Dedifferentiated amniotic fluid mesenchymal stem cell (primary cell): ENCODE results near the gene COQ10A.
"Not testable (repeated sequence)": the region's sequence is repeated elsewhere in the genome, so short reads cannot be mapped to it uniquely, and the experiment has no call there.

ENCODE experiments used
- DNase-seq: peaks from one replicate; pipeline ENCODE4 v3.0.0-alpha.2; 2016; ENCODE audit errors: extremely low spot score

Gene COQ10A

DNA sequence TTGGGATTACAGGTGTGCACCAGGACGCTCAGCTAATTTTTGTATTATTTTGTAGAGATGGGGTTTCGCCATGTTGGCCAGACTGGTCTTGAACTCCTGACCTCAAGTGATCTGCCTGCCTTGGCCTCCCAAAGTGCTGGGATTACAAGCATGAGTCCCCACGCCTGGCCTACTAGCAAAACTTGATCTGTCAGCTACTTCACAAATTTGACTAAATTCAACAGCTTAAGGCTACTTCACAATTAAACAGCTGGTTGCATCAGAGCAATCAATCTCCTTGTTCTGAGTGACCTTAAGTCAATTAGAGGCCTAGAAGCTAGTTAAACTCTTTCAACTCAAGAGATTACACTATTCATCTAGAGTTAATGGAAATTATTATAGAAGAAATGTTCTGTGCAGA, 12.2 kb downstream of the COQ10A start:
- no peak for DNase-seq

DNA sequence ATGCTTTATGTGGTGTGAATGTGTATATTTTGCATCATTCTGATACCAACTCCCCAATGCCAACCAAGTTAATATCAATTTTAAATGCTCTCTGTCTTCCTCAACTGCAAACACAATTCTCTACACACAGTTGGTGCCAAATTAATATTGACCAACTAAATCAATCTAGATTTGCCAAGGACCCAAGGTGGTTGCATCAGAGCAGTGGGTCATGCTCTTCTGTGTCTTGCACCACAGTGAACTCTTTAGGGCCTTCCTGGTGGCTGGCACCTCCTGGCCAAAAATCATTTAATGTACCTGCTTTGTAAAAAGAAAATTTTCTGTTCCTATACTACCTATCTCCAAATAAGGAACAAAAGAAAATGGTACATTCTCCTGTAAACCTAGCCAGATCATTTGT, 14.1 kb downstream of the COQ10A start:
- DNase-seq, result no peak

DNA sequence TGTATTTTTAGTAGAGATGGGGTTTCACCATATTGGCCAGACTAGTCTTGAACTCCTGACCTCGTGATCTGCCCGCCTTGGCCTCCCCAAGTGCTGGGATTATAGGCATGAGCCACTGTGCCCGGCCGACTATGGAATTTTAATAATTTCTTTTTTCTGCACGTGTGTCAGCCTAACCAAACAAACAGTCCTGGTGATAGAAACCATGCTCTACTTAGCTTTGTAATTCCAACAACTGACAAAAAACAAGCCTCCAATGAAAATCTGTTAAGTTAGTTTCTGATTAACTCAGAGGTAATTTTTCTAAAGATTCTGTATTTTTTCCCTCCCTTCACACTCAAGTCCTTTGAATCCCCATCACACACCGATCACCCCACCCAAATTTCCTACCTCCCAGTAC, 15.3 kb downstream of the COQ10A start:
- DNase-seq, result no peak

DNA sequence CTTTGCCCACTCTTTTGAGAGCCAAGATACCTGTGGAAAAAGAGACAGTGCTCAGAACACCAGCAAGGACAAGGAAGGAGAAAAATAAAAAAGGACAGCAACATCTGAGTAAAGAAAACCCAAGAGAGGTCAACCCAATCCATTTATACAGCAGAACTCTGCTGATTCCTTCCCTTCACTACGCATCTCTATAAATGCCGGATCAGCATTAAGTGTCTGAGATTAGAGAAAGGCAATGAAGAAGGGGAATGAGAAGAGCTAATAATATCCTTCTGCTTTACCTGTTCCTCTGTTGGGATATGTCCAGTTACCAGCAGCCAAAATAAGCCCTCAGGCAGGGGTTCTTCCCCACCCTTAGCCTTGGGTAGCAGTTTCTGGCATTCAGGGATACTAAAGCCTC, 15.8 kb downstream of the COQ10A start:
- no peak for DNase-seq

DNA sequence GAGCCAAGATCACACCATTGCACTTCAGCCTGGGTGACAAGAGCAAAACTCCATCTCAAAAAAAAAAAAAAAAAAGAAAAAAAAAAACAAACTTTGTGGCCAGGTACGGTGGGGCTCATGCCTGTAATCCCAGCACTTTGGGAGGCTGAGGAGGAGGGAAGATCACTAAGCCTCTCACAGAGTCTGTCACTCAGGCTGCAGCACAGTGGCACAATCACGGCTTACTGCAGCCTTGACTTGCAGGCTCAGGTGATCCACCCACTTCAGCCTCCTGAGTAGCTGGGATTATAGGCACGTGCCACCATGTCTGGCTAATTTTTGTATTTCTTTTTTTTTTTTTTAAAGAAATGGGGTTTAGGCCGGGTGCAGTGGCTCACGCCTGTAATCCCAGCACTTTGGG, 17.5 kb downstream of the COQ10A start:
- not testable (repeated sequence) for DNase-seq

DNA sequence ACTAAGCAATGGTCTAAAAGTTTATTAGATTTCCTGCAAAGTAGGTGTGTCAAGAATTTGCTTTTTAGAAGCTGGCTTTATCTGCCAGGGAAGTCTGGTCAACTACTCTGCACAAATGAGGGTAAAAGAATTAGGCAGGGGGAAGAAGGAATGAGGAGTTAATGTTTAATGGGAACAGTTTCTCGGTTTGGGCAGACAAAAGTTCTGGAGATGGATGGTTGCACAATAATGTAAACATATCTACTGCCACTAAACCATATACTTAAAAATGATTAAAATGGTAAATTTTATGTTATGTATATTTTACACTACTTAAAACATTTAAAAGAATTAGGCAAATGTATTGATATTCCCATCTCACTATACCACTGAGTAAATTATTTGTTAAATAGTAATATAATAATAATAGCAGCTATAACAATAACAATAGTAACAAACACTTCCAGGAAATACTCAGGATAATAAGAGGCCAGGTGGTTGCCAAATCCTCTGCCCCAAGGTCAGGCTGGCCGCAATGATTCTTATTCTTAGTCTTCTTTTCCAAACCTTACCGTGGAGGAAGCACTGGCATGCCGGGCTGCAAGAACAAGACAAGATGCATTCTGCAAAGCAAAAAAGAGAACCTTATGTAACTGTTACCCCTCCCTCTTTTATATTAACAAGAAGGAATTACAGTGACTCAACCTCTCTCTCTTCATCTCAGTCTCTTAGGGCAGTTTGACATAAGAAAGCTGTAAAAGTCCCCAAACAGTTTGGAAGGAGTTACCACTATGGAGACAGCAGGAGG, 19.5 kb downstream of the COQ10A start:
- DNase-seq, result no peak

DNA sequence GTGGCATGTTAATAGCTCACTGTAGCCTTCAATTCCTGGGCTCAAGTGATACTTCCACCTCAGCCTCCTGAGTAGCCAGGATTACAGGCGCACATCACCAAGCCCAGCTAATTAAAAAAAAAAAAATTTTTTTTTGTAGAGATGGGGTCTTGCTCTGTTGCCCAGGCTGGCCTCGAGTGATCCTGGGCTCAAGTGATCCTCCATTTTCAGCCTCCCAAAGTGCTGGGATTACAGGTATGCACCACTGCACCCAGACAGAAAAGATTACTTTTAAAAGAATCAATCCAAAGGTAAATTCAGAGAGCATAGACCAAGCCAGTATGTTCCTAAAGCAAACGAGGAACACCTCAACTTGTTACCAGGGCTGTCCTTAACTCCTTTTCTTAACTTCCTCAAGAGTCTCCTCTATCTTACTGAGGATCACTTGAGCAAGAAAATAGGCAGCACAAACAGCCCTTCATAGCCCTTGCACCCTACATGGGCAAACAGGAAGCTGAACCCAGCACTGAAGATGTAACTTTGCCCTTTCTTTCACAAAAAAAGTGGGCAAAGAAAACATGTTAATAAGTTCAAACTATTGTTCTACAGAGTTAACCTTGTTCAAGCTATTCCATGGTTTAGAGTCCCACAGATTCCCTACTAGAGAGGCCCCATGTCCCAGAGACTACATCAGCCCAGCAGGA, 22.1 kb downstream of the COQ10A start:
- DNase-seq, result no peak

DNA sequence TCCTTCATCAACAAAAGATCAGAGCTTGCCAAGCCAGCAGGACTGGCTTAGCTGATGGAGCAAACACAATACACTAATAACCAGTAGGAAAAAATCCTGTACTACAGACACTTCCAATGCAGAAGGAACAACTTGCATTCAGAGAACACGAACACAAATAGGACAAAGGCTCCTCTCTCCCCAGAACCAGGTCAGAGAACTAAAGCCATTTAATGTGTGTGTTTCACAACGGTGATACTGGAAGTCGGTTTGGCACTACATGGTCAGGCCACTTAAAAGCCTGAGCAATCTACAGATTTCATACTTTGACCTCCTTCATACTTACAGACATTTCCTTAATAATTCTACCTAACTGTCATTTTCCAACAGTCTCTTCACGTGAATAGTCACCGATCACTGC, 27.1 kb downstream of the COQ10A start:
- DNase-seq, result no peak

DNA sequence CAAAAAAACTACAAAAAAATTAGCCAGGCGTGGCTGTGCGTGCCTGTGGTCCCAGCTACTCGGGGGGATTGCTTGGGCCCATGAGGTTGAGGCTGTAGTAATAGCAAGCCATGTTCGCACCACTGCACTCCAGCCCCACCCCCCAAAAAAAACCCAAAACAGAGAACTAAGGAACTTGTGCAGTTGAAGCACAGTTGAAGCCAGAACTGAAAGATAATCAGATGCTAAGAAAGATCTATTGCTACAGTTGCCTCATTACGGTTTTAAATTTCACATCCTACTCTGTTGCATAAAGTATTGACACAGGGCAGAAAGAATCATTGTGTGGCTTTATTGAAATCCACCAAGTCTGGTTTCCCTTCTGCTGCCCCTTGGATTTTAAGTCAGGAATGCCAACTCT, 29.6 kb downstream of the COQ10A start:
- no peak for DNase-seq

DNA sequence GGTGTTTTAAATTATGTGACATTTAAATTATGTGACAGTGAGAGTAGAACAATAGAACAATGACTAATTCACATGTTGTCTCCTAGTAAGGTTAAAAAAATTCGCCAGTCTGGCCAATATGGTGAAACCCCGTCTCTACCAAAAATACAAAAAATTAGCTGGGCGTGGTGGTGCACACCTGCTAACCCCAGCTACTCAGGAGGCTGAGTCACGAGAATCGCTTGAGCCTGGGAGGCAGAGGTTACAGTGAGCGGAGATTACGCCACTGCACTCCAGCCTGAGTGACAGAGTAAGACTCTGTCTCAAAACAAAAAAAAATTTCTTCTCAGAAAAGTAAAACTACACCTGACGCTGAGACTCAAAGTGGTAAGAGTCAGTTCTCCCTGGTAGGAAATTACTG, 30.7 kb downstream of the COQ10A start:
- DNase-seq, result no peak

DNA sequence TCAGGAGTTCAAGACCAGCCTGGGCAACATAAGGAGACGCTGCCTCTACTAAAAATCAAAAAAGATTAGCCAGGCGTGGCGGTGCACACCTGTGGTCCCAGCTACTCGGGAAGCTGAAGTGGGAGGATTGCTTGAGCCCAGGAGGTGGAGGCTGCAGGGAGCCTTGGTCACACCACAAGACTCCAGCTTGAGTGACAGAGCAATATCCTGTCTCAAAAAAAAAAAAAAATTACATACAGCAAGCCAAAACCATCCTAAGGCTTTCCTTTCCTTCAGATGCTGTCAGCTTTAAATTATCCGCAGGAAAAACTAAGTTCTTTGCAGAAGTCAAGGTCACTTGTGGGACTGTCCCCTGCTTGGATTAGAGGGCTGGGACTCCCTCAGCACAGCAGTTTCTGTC, 32.1 kb downstream of the COQ10A start:
- DNase-seq, result no peak

DNA sequence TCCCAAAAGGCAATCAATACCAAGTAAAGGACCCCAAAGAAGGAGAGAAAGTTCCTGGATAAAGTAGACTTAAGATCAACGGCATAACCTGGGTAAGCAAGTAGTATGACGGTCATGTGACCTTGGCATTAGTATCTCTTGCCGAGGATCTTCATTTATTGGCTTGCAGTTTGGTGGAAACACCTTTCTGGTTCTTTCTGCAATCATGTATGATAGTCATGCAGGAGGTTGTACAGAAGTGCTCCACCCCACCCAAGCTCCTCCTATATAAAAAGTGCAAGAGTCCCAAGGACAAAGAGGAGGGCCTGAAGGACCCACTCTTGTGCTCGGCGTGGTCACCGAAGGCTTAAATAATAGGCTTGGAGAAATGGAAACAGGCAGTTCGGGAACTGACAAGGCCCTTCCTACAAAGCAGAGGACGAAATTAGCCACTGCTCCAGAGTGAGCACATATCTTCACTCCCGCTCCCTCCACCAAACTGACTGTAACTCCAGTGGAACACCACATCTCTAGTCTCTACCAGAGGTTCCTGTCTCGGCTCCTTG, 32.6 kb downstream of the COQ10A start:
- no peak for DNase-seq

DNA sequence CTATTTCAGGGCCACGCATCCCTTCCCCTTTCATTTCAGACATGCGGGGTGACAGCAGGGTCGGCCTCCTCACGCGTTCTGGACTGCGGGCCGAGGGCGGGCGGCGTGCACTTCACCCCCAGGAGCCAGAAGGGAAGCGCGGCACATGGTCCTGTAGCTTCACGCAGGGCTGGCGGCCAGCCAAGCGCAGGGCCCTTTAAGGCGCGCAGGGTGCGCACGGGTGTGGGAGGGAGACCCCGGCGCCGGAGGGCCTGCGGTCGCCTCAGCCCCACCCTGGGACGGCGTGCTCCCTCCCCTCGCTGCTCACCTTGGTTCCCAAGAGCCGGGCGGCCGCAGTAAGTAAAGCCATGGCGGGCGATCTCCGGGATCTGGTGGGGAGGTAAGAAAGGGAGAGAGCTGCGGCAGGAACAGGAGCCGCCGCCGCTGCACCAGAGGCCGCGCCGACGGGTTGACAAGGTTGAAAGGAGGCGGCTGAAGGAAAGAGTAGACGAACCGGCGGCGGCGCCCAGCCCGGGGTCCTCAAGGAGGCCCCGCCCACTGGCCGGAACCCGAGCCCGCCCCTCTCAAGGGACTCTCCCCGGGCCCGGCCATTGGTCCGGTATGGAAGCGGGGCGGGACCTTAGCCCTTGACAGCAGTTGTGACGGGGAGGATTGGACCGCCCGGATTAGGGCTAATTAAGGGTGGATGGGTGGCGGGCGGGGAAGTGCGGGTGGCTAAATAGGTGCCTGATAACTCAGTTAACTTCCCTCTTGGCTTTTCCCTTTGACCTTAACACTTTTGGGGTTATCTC, 33.3 kb downstream of the COQ10A start, which contains the start of gene CS:
Gene CS (minus strand): TSS at position 478 of the 791 bp plus-strand sequence. CDS start 129 bp downstream, at position 349.
- DNase-seq, result peak; percentile 96

DNA sequence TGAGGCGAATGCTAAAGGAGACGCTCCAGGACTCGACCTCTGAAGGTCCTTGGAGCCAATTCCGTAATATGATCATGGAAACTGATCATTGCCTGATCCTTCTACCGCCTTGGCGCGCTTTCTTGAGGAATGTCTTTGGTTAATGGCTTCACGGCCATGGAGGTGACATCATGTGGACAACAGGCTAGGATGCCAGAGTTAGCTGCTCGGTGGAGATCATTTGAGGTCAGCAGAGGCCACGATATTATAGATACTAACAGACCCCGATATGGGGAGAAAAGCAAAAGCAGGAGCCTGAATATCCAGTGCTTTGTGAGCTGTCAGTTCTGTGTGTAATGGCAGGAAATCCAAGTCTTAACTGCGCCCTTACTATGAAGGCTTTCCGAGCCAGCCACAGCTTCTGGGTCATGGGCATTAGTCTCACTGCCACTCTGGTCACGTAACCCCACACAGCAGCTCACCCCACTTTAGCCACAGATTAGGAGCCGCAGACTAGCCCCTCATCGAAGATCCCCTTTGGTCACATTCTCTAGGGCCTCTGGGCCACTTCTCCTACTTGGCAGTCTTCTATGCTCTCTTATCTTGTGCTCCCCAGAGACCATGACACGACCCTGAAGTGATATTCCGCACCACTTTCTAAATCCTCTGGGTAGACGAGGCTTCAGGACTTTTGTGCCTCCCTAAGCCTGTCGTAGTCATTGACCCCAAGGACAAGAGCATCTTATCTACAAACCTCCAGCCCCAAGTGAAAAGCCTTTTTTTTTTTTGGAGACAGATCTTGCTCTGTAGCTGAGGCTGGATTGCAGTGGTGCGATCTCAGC, 34.1 kb downstream of the COQ10A start:
- no peak for DNase-seq

DNA sequence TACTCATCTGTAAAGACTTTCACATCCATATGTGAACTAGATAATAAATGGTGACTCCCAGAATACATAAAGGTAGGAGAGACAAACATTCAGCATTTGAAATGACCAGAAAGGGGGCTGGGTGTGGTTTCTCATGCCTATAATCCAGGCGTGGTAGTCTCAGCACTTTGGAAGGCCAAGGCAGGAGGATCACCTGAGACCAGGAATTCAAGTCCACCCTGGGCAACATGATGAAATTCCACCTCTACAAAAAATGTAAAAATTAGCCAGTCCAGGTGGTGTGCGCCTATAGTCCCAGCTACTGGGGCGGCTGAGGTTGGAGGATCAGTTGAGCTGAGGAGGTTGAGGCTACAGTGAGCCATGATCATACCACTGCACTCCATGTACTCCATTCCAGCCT, 37.5 kb downstream of the COQ10A start:
- no peak for DNase-seq

DNA sequence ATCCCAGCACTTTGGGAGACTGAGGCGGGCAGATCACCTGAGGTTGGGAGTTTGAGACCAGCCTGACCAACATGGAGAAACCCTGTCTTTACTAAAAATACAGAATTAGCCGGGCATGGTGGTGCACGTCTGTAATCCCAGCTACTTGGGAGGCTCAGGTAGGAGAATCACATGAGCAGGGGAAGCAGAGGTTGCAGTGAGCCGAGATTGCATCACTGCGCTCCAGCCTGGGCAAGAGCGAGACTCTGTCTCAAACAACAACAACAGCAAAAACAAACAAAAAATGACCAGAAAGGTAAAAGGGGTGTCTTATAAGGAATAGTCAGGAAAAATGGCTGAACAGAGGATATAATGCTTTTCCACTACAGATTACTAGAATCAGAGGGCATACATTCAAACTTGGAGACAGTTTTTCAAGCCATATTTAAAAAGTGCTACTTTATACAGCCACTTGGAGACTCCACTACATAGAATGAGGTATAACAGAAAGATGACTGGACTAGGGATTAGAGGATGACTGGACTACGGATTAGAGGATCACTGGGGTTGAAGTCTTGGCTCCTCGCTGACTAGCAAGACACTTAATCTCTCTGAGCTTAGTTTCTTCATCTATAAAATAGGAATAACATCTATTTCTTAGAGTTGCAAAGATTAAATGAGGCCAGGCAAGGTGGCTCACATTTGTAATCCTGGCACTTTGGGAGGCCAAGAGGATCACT, 38.3 kb downstream of the COQ10A start:
- DNase-seq, result no peak

DNA sequence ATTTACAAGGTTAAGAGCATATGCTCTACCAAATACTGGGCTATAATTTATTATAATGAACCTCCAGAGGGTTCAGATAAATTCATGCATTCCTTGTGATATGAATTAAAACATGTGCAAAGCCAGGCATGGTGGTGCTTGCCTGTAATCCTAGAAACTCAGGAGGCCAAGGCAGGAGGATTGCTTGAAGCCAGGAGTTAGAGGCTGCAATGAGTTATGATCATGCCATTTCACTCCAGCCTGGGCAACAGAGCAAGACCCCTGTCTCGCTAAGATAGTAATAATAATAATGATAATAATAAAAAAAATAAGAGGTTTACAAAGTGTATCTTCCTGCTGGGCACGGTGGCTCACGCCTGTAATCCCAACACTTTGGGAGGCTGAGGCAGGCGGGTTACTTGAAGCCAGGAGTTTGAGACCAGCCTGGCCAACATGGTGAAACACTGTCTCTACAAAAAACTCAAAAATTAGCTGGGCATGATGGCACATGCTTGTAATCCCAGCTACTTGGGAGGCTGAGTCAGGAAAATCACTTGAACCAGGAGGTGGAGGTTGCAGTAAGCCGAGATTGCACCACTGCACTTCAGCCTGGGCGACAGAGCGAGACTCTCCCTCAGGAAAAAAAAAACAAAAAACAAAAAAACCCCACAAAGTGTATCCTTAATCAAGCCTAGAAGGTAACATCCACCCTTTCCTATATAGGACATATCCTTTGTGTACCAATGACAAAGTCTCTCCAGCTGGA, 40.7 kb downstream of the COQ10A start:
- DNase-seq, result no peak

DNA sequence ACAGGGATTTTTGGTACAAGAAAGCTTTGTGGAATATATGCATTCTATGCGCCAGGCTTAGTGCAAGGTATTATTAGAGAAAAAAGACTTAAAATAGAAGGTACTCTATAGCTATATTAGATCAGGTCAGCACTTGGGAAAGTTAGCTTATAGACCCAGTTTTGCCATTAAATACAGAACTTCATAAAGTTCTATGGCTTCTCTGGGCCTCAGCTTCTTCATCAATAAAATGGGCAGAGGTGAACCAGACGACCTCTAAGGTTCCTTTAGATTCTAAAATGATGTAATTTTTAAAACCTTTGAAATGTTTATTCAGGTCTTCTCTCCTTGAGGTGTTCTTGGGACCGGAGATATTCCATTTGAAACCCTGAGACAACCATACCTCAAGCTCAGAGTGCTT, 42.0 kb downstream of the COQ10A start:
- no peak for DNase-seq

DNA sequence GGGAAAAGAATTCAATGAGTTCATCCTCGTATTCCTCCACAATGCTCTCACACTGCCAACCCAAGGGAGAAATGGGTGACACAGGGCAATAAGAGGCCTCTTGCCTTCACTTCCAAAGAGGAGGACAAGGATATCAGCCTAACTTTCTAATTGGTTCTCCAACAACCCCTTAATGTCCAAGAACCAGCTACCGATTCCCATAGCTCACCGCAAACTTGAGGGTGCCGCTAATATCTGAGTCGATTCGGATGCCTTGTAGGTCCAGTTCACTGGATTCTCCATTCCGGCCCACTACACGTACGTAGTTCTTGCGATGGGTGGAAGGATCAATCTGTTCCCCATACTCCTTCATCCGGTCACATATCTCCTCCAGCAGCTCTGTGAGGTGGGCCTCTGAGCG, 44.3 kb downstream of the COQ10A start:
- DNase-seq, result no peak

DNA sequence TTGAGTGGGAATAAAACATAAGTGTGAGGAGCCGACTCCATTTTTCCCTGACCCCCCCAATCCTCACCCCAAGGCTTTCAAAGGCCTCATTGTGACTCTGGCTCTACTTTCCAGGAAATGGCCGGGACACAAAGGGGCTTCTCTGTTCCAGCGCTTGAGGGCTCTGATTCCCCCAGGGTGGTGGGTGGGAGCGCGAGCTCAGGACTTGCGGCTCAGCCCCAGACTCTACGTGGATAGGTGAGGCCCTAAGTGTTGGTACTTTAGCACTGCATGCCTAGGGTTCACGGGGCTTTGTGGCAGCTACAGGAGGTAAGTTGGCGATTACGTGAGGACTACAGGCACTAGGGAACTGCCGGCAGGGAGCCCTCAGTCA, 48.5 kb downstream of the COQ10A start:
- no peak for DNase-seq
